ENCODE results near the gene ERGIC2. TPM values are rescaled to one million over a fixed set of nuclear protein-coding genes. Genes with fewer than 3 reads are reported as not detected.

The ERGIC2 gene
- total RNA-seq, 1 experiment from 2014 or later, result 69.8 TPM

- Histone ChIP-seq H2BK12ac (ENCODE audit: insufficient read length, low read depth, low read length) (no peak overlapping the region), H3K4me1 (ENCODE audit: insufficient read depth, low read length) (no peaks in the 10 kb centered on the region), H3K79me2 (ENCODE audit: insufficient read depth, low read length) (no peaks in the 10 kb centered on the region), H3K23me2 (ENCODE audit: insufficient read length, low read depth, low read length, poor library complexity, severe bottlenecking) (no peaks in the 10 kb centered on the region), H2AK5ac (ENCODE audit: insufficient read length, low read length) (no peak overlapping the region), H2BK15ac (ENCODE audit: low read depth, low read length) (no peak overlapping the region), H3K27me3 (ENCODE audit: insufficient read depth, low read length) (no peaks in the 10 kb centered on the region), H3K56ac (ENCODE audit: insufficient read length, low read depth, low read length) (no peak overlapping the region), H3K9me3 (ENCODE audit: control insufficient read depth, low read depth, low read length) (peaks cover 13% of the 10 kb centered on the region), H3K14ac (ENCODE audit: insufficient read depth, low read length) (no peak overlapping the region), H3K4me2 (ENCODE audit: insufficient read depth, insufficient read length, low read length) (no peak overlapping the region), H3K9ac (ENCODE audit: extremely low read depth, insufficient read length, low read length) (no peak overlapping the region), H2BK120ac (ENCODE audit: low read depth, low read length, poor library complexity, severe bottlenecking) (no peak overlapping the region), H2BK20ac (ENCODE audit: low read depth, low read length, poor library complexity, severe bottlenecking) (no peak overlapping the region), H3K79me1 (ENCODE audit: insufficient read depth, low read depth, low read length, poor library complexity, severe bottlenecking) (no peaks in the 10 kb centered on the region), H3K4ac (ENCODE audit: low read depth, low read length) (no peak overlapping the region), H2AFZ (ENCODE audit: low read length) (no peak overlapping the region), H3K27ac (ENCODE audit: insufficient read length, low read depth, low read length) (no peak overlapping the region), H3K23ac (ENCODE audit: insufficient read length, low read depth, low read length) (no peak overlapping the region), H2BK5ac (ENCODE audit: insufficient read length, low read length) (no peak overlapping the region), H4K5ac (ENCODE audit: insufficient read length, low read depth, low read length) (no peak overlapping the region), H4K20me1 (ENCODE audit: control insufficient read depth, insufficient read depth, insufficient read length) (no peaks in the 10 kb centered on the region), H3K18ac (ENCODE audit: insufficient read length, low read depth, low read length) (no peak overlapping the region), H4K91ac (ENCODE audit: insufficient read length, low read depth, low read length) (no peak overlapping the region), H3T11ph (ENCODE audit: low read length) (no peak overlapping the region), H4K8ac (replicated peaks; ENCODE audit: insufficient read length, low read depth, low read length) (no peak overlapping the region)
- H3K4me1 Mint-ChIP-seq, result no peaks in the 10 kb centered on the region
- H3K9me3 Mint-ChIP-seq, result peaks cover 31 to 36% of the 10 kb centered on the region in 2 experiments
- no peak overlapping the region for H3K4me3 Mint-ChIP-seq
- TF ChIP-seq CTCF (conservative IDR thresholded peaks at IDR 0.05), result no peak
- H3K36me3 Mint-ChIP-seq (ENCODE audit: insufficient read depth in 1 of 3, low read depth in 3 of 3), result peaks cover 6 to 24% (median 21%) of the 10 kb centered on the region in 3 experiments; a peak in 6 of 7 replicates
- no peak for DNase-seq
- no peak overlapping the region for H3K27ac Mint-ChIP-seq
- H3K27me3 Mint-ChIP-seq (ENCODE audit: low read depth), result peaks cover 3% of the 10 kb centered on the region
Observed at GRCh38 chr12:29414368-29414767, 33.4 kb upstream of the ERGIC2 start.
